GM19043 (cell line): ENCODE data around the gene RWDD3.

Experiments
- ATAC-seq: cut with Tn5 transposase; IDR thresholded peaks from one replicate; pipeline ENCODE4 v1.9.1; 2021; ENCODE audit warnings: low read depth; ENCODE audit not compliant: unreplicated experiment

The RWDD3 gene

GRCh38 chr1:95229706-95230105, 4.3 kb upstream of the RWDD3 start:
- no peak for ATAC-seq

GRCh38 chr1:95230256-95230655, 3.8 kb upstream of the RWDD3 start:
- ATAC-seq, result no peak

- no peak for ATAC-seq
These were observed 3.2 kb upstream of the RWDD3 start for GRCh38 chr1:95230768-95231191.

GRCh38 chr1:95232646-95233318, 1.2 kb upstream of the RWDD3 start:
- ATAC-seq, result no peak

GRCh38 chr1:95233319-95233736, 682 bp upstream of the RWDD3 start:
- no peak for ATAC-seq

- no peak for ATAC-seq
These were observed 3.0 kb downstream of the RWDD3 start for GRCh38 chr1:95236784-95237575.

GRCh38 chr1:95237981-95238703, 4.1 kb downstream of the RWDD3 start:
- ATAC-seq, result no peak

- ATAC-seq, result no peak
These were observed 11.0 kb downstream of the RWDD3 start for GRCh38 chr1:95245029-95245428.

- ATAC-seq, result no peak
These were observed 12.5 kb downstream of the RWDD3 start for GRCh38 chr1:95246511-95246910.

GRCh38 chr1:95247607-95248006, 13.6 kb downstream of the RWDD3 start:
- ATAC-seq, result no peak

GRCh38 chr1:95249916-95250315, 15.9 kb downstream of the RWDD3 start:
- ATAC-seq, result no peak

- no peak for ATAC-seq
These were observed 18.4 kb downstream of the RWDD3 start for GRCh38 chr1:95252422-95252821.

GRCh38 chr1:95254959-95255358, 20.9 kb downstream of the RWDD3 start:
- ATAC-seq, result no peak

GRCh38 chr1:95255826-95256225, 21.8 kb downstream of the RWDD3 start:
- ATAC-seq, result no peak

- no peak for ATAC-seq
These were observed 23.7 kb downstream of the RWDD3 start for GRCh38 chr1:95257758-95258157.

GRCh38 chr1:95259245-95259644, 25.2 kb downstream of the RWDD3 start:
- no peak for ATAC-seq

- no peak for ATAC-seq
These were observed 28.9 kb downstream of the RWDD3 start for GRCh38 chr1:95262913-95263312.

GRCh38 chr1:95263450-95263849, 29.4 kb downstream of the RWDD3 start:
- ATAC-seq, result no peak

GRCh38 chr1:95265106-95265505, 31.1 kb downstream of the RWDD3 start:
- no peak for ATAC-seq

GRCh38 chr1:95276429-95276828, 42.4 kb downstream of the RWDD3 start:
- no peak for ATAC-seq
